Right lobe of liver (tissue), 4 donors: ENCODE measurements around the gene IL1R1.

Experiments
- CTCF ChIP-seq, 4 donors: fragments of 200-600 bp in 3 of 4; fragments of 450-650 bp in 1 of 4; IDR thresholded peaks; one replicate each; pipeline versions ENCODE4 v1.5.1 to v1.8.0; 2016 to 2022; ENCODE audit warnings: antibody characterized with exemption in 4 of 4, mild to moderate bottlenecking in 2 of 4
- POLR2A ChIP-seq: fragments of 450-650 bp; IDR thresholded peaks from one replicate; pipeline ENCODE4 v1.6.1; 2017; ENCODE audit warnings: antibody characterized with exemption, mild to moderate bottlenecking
- donor health status: DM: no; HTN: no; CAD: no.
- donor health status: DM: no; HTN: no; CAD: no.
- donor health status: DM: no; HTN: yes; CAD: no.

- TF ChIP-seq CTCF (IDR thresholded peaks at IDR 0.05) (no peak), POLR2A (no peak)
These were observed 47.6 kb upstream of the IL1R1 start for GRCh38 chr2:102094917-102095316.
